H9 (cell line): ENCODE results near the gene SIPA1L3. TPM values are rescaled to one million over a fixed set of nuclear protein-coding genes. Genes with fewer than 3 reads are reported as not detected.

Experiments used
- DNase-seq: peaks from one replicate; pipeline ENCODE4 v3.0.0-alpha.2; 2017
- H2AFZ ChIP-seq: one replicate; pipeline ENCODE4 v1.6.1; 2013; ENCODE audit warnings: mild to moderate bottlenecking, low read length, control low read depth, moderate library complexity
- H2AK5ac ChIP-seq: 2 replicates; pipeline ENCODE4 v1.6.1; 2013; ENCODE audit warnings: low read length, control low read depth, mixed read lengths; ENCODE audit not compliant: insufficient read length
- H2BK120ac ChIP-seq: one replicate; pipeline ENCODE4 v1.6.1; 2013; ENCODE audit warnings: low read depth, mild to moderate bottlenecking, low read length, control low read depth, inconsistent platforms; ENCODE audit not compliant: poor library complexity, severe bottlenecking
- H2BK12ac ChIP-seq: 2 replicates; pipeline ENCODE4 v1.6.1; 2013; ENCODE audit warnings: low read length, control low read depth, mixed read lengths, low read depth; ENCODE audit not compliant: insufficient read length
- H2BK15ac ChIP-seq: 2 replicates; pipeline ENCODE4 v1.6.1; 2013; ENCODE audit warnings: low read depth, low read length, control low read depth
- H2BK20ac ChIP-seq: one replicate; pipeline ENCODE4 v1.6.1; 2013; ENCODE audit warnings: low read depth, mild to moderate bottlenecking, low read length, control low read depth, inconsistent platforms; ENCODE audit not compliant: poor library complexity, severe bottlenecking
- H2BK5ac ChIP-seq: 2 replicates; pipeline ENCODE4 v1.6.1; 2013; ENCODE audit warnings: low read length, control low read depth, mixed read lengths; ENCODE audit not compliant: insufficient read length
- H3K14ac ChIP-seq: 2 replicates; pipeline ENCODE4 v1.6.1; 2013; ENCODE audit warnings: low read length, control low read depth; ENCODE audit not compliant: insufficient read depth
- H3K18ac ChIP-seq: 2 replicates; pipeline ENCODE4 v1.6.1; 2013; ENCODE audit warnings: low read depth, mild to moderate bottlenecking, mixed read lengths, low read length, control low read depth; ENCODE audit not compliant: insufficient read length
- H3K23ac ChIP-seq: 2 replicates; pipeline ENCODE4 v1.6.1; 2013; ENCODE audit warnings: low read length, control low read depth, mixed read lengths, low read depth; ENCODE audit not compliant: insufficient read length
- H3K23me2 ChIP-seq: 2 replicates; pipeline ENCODE4 v1.6.1; 2013; ENCODE audit warnings: low read depth, mild to moderate bottlenecking, mixed read lengths, low read length, control low read depth; ENCODE audit not compliant: insufficient read length, poor library complexity, severe bottlenecking
- H3K27ac ChIP-seq: 2 replicates; pipeline ENCODE4 v1.5.1; 2013; ENCODE audit warnings: low read length, control low read depth, mixed read lengths, low read depth; ENCODE audit not compliant: insufficient read length
- H3K27me3 ChIP-seq: 2 replicates; pipeline ENCODE4 v1.6.1; 2013; ENCODE audit warnings: low read length, control low read depth, inconsistent platforms; ENCODE audit not compliant: insufficient read depth
- H3K4ac ChIP-seq: 2 replicates; pipeline ENCODE4 v1.6.1; 2013; ENCODE audit warnings: low read depth, mild to moderate bottlenecking, control low read depth, inconsistent platforms, low read length, moderate library complexity
- H3K4me1 ChIP-seq: 2 replicates; pipeline ENCODE4 v1.6.1; 2013; ENCODE audit warnings: low read length, control low read depth, inconsistent platforms; ENCODE audit not compliant: insufficient read depth
- H3K4me2 ChIP-seq: 2 replicates; pipeline ENCODE4 v1.6.1; 2013; ENCODE audit warnings: low read length, control low read depth, mixed read lengths; ENCODE audit not compliant: insufficient read length, insufficient read depth
- H3K56ac ChIP-seq: 2 replicates; pipeline ENCODE4 v1.6.1; 2013; ENCODE audit warnings: low read depth, mild to moderate bottlenecking, mixed read lengths, low read length, control low read depth; ENCODE audit not compliant: insufficient read length
- H3K79me1 ChIP-seq: 2 replicates; pipeline ENCODE4 v1.6.1; 2013; ENCODE audit warnings: low read depth, mild to moderate bottlenecking, moderate library complexity, low read length, control low read depth, inconsistent platforms; ENCODE audit not compliant: insufficient read depth, poor library complexity, severe bottlenecking
- H3K79me2 ChIP-seq: 2 replicates; pipeline ENCODE4 v1.6.1; 2013; ENCODE audit warnings: low read length, control low read depth, inconsistent platforms; ENCODE audit not compliant: insufficient read depth
- H3K9ac ChIP-seq: 2 replicates; pipeline ENCODE4 v1.6.1; 2013; ENCODE audit warnings: low read length, control low read depth, mixed read lengths; ENCODE audit not compliant: insufficient read length; ENCODE audit errors: extremely low read depth
- H3K9me3 ChIP-seq: one replicate; pipeline ENCODE4 v1.6.1; 2013; ENCODE audit warnings: low read depth, low read length, inconsistent platforms; ENCODE audit not compliant: control insufficient read depth
- H3T11ph ChIP-seq: one replicate; pipeline ENCODE4 v1.6.1; 2013; ENCODE audit warnings: mild to moderate bottlenecking, low read length, control low read depth, inconsistent platforms
- H4K20me1 ChIP-seq: one replicate; pipeline ENCODE4 v1.6.1; 2013; ENCODE audit not compliant: control insufficient read depth, insufficient read length, insufficient read depth
- H4K5ac ChIP-seq: 2 replicates; pipeline ENCODE4 v1.6.1; 2013; ENCODE audit warnings: low read depth, mild to moderate bottlenecking, mixed read lengths, low read length, control low read depth; ENCODE audit not compliant: insufficient read length
- H4K8ac ChIP-seq: replicated peaks from 2 replicates; pipeline ENCODE4 v1.6.1; 2013; ENCODE audit warnings: low read length, control low read depth, mixed read lengths, low read depth; ENCODE audit not compliant: insufficient read length
- H4K91ac ChIP-seq: 2 replicates; pipeline ENCODE4 v1.6.1; 2013; ENCODE audit warnings: low read depth, mild to moderate bottlenecking, moderate library complexity, mixed read lengths, low read length, control low read depth; ENCODE audit not compliant: insufficient read length
- H3K27ac Mint-ChIP-seq, 3 experiments: 2 replicates in 2 of 3; 3 replicates in 1 of 3; pipeline ENCODE4 v1.8.0; 2020 to 2021; ENCODE audit warnings: mixed read lengths in 3 of 3, mild to moderate bottlenecking in 1 of 3, moderate library complexity in 1 of 3
- H3K27me3 Mint-ChIP-seq: 2 replicates; pipeline ENCODE4 v1.8.0; 2021; ENCODE audit warnings: low read depth, mild to moderate bottlenecking, moderate library complexity, mixed read lengths
- H3K36me3 Mint-ChIP-seq, 3 experiments: 2 replicates in 2 of 3; 3 replicates in 1 of 3; pipeline ENCODE4 v1.8.0; 2020 to 2021; ENCODE audit warnings: low read depth in 3 of 3, mixed read lengths in 3 of 3; ENCODE audit not compliant: insufficient read depth in 1 of 3
- H3K4me1 Mint-ChIP-seq, 2 experiments: 2 replicates each; pipeline ENCODE4 v1.8.0; 2020; ENCODE audit warnings: mixed read lengths in 2 of 2
- H3K4me3 Mint-ChIP-seq, 2 experiments: 2 replicates in 1 of 2; 3 replicates in 1 of 2; pipeline ENCODE4 v1.8.0; 2020 to 2021; ENCODE audit warnings: mild to moderate bottlenecking in 2 of 2, mixed read lengths in 2 of 2, moderate library complexity in 1 of 2
- H3K9me3 Mint-ChIP-seq, 2 experiments: 2 replicates in 1 of 2; 3 replicates in 1 of 2; pipeline ENCODE4 v1.8.0; 2020; ENCODE audit warnings: mild to moderate bottlenecking in 2 of 2, mixed read lengths in 2 of 2, moderate library complexity in 1 of 2
- WGBS: extraction: QIAGEN DNeasy Blood & Tissue Kit; methylation state at CpG from one replicate; pipeline ENCODE4 v1.1.7; 2013; ENCODE audit warnings: missing lambda C conversion rate, low lambda C conversion rate, mixed read lengths; ENCODE audit not compliant: insufficient read length; ENCODE audit errors: extremely low coverage; 5-methylcytosine and 5-hydroxymethylcytosine counted together
- total RNA-seq: library from RNA; stranded (reverse); gene quantifications from 2 replicates; pipeline ENCODE4 v1.2.1, GENCODE V29; 2021
- TF ChIP-seq, protein P1 (sequence below): fragments of 200-600 bp; sonication (generic); conservative IDR thresholded peaks from 3 replicates; pipeline ENCODE4 v1.8.0; 2021; ENCODE audit warnings: antibody characterized with exemption, mild to moderate bottlenecking

SIPA1L3 gene
- total RNA-seq, 1 experiment from 2014 or later, result 40.1 TPM

DNA sequence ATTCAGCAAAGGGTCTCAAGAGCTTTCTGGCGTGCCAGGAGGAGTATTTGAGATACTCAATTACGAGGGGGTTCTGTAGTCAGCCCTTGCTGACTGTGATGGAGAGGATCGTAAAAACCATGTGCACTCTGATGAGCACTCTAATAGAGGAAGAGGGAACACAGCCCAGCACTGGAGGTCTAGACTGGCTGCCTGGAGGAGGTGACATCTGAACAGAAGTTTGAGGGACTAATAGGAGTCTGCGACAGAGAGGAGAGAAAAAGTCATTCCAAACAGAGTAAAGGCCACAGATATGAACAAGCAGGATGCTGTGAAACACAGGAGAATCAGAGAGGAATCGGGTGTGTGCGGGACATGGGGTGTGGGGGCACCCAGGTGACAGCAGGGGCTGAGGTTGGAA, 237.7 kb downstream of the SIPA1L3 start:
- Mint-ChIP-seq H3K9me3 (no peaks in the 10 kb centered on the region), H3K4me3 (no peak overlapping the region), H3K36me3 (peaks cover 5 to 22% (median 21%) of the 10 kb centered on the region in 3 experiments), H3K4me1 (peaks cover 0 to 12% of the 10 kb centered on the region in 2 experiments; a peak in 2 of 4 replicates), H3K27ac (peak overlapping the region in 2 of 3 experiments; percentile 7 to 10; a peak in 2 of 7 replicates), H3K27me3 (no peaks in the 10 kb centered on the region)
- Histone ChIP-seq H3K9me3 (no peaks in the 10 kb centered on the region), H2BK20ac (no peak overlapping the region), H4K91ac (no peak overlapping the region), H3K23me2 (no peaks in the 10 kb centered on the region), H3K79me1 (no peaks in the 10 kb centered on the region), H3K18ac (no peak overlapping the region), H3K56ac (no peak overlapping the region), H2BK15ac (no peak overlapping the region), H3K79me2 (no peaks in the 10 kb centered on the region), H2AFZ (no peak overlapping the region), H3K4me2 (no peak overlapping the region), H3T11ph (no peak overlapping the region), H3K27ac (no peak overlapping the region), H3K4me1 (no peaks in the 10 kb centered on the region), H3K9ac (no peak overlapping the region), H4K5ac (no peak overlapping the region), H4K8ac (no peak overlapping the region), H2BK5ac (no peak overlapping the region), H2BK120ac (no peak overlapping the region), H4K20me1 (no peaks in the 10 kb centered on the region), H2AK5ac (no peak overlapping the region), H3K23ac (no peak overlapping the region), H3K4ac (no peak overlapping the region), H3K14ac (no peak overlapping the region), H3K27me3 (no peaks in the 10 kb centered on the region), H2BK12ac (no peak overlapping the region)
- DNase-seq, result no peak
- TF ChIP-seq, protein P1, sequence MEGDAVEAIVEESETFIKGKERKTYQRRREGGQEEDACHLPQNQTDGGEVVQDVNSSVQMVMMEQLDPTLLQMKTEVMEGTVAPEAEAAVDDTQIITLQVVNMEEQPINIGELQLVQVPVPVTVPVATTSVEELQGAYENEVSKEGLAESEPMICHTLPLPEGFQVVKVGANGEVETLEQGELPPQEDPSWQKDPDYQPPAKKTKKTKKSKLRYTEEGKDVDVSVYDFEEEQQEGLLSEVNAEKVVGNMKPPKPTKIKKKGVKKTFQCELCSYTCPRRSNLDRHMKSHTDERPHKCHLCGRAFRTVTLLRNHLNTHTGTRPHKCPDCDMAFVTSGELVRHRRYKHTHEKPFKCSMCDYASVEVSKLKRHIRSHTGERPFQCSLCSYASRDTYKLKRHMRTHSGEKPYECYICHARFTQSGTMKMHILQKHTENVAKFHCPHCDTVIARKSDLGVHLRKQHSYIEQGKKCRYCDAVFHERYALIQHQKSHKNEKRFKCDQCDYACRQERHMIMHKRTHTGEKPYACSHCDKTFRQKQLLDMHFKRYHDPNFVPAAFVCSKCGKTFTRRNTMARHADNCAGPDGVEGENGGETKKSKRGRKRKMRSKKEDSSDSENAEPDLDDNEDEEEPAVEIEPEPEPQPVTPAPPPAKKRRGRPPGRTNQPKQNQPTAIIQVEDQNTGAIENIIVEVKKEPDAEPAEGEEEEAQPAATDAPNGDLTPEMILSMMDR, result no peak
- WGBS, result no CpG with 5 or more reads among the region's 6 CpGs
